HCT116 (cell line): ENCODE measurements around the gene AP1G1. TPM values are rescaled to one million over a fixed set of nuclear protein-coding genes. Genes with fewer than 3 reads are reported as not detected.
A peak's percentile ranks its signal among the peaks of the same experiment; 100 is the strongest.

Source experiments
- ATAC-seq: fragments of 200-7000 bp; cut with Tn5 transposase; 2 replicates; pipeline ENCODE4 v1.9.1; 2020; ENCODE audit warnings: mild to moderate bottlenecking, moderate library complexity
- BruUV-seq: library from RNA; stranded (reverse); fragments of 400-500 nt; replicated peaks from 2 replicates; lab custom pipeline; 2021; lab: Mats Ljungman, UMichigan
- CTCF ChIA-PET: fragments of 300-600 bp; sonication (Branson Sonifier 250); formaldehyde crosslinking; loops from one replicate; lab custom pipeline; 2021; ENCODE audit warnings: antibody characterized with exemption; lab: Charles Lee
- POLR2A ChIA-PET: fragments of 300-600, 350-600 bp; sonication (Branson Sonifier 250); formaldehyde crosslinking; loops from one replicate; lab custom pipeline; 2021; ENCODE audit warnings: antibody characterized with exemption; lab: Charles Lee
- RAD21 ChIA-PET, 2 experiments: fragments of 300-600 bp; sonication (Branson Sonifier 250); formaldehyde crosslinking; loops; one replicate each; lab custom pipeline; 2023; ENCODE audit warnings: low total read pairs in 2 of 2; ENCODE audit not compliant: uncharacterized antibody in 2 of 2, unreplicated experiment in 2 of 2, low non-redundant PET in 1 of 2; lab: Charles Lee
- DNase-seq: peaks from one replicate; pipeline ENCODE4 v3.0.0-alpha.2; 2010; ENCODE audit warnings: low read depth, low spot score
- H2AFZ ChIP-seq: fragments of 200-600 bp; shearing (Covaris generic), sonication (generic); 2 replicates; pipeline ENCODE4 v1.6.1; 2017; ENCODE audit warnings: low read depth, mixed run types, mixed read lengths, antibody characterized with exemption, low read length; ENCODE audit not compliant: poor library complexity, severe bottlenecking
- H3K27ac ChIP-seq: 2 replicates; pipeline ENCODE4 v1.5.1; 2012; ENCODE audit warnings: low read depth, low read length
- H3K27me3 ChIP-seq: fragments of 200-600 bp; sonication (generic); 2 replicates; pipeline ENCODE4 v1.6.1; 2016; ENCODE audit warnings: mixed run types, low read length, mixed read lengths; ENCODE audit not compliant: insufficient read depth
- H3K36me3 ChIP-seq, 2 experiments: fragments of 200-500 bp in 1 of 2; fragments of 200-600 bp in 1 of 2; sonication (Bioruptor generic) in 1 of 2; sonication (generic) in 1 of 2; 2 replicates each; pipeline versions ENCODE4 v1.5.1 to v1.6.1; 2014 to 2016; ENCODE audit warnings: low read length in 2 of 2, inconsistent platforms in 1 of 2, mixed read lengths in 1 of 2, mixed run types in 1 of 2; ENCODE audit not compliant: insufficient read depth in 2 of 2, control insufficient read depth in 1 of 2
- H3K4me1 ChIP-seq, 2 experiments: fragments of 200-600 bp in 1 of 2; sonication (generic) in 1 of 2; 2 replicates each; pipeline versions ENCODE4 v1.5.1 to v1.6.1; 2012 to 2017; ENCODE audit warnings: low read length in 2 of 2, inconsistent platforms in 1 of 2, mild to moderate bottlenecking in 1 of 2, mixed read lengths in 1 of 2, mixed run types in 1 of 2, moderate library complexity in 1 of 2; ENCODE audit not compliant: insufficient read depth in 2 of 2, control insufficient read depth in 1 of 2
- H3K4me2 ChIP-seq: fragments of 200-600 bp; sonication (generic); 2 replicates; pipeline ENCODE4 v1.6.1; 2017; ENCODE audit warnings: mixed run types, low read length, mixed read lengths
- H3K4me3 ChIP-seq, 2 experiments: fragments of 200-600 bp in 1 of 2; sonication (generic) in 1 of 2; replicated peaks in 1 of 2; 2 replicates each; pipeline ENCODE4 v1.5.1; 2011 to 2016; ENCODE audit warnings: low read length in 2 of 2, control low read depth in 1 of 2, low read depth in 1 of 2, mild to moderate bottlenecking in 1 of 2, mixed read lengths in 1 of 2, mixed run types in 1 of 2
- H3K79me2 ChIP-seq: fragments of 200-600 bp; sonication (generic); 2 replicates; pipeline ENCODE4 v1.6.1; 2017; ENCODE audit warnings: mild to moderate bottlenecking, mixed run types, low read length, moderate library complexity, mixed read lengths; ENCODE audit not compliant: insufficient read depth
- H3K9ac ChIP-seq: fragments of 200-600 bp; sonication (generic); 2 replicates; pipeline ENCODE4 v1.6.1; 2016; ENCODE audit warnings: low read length, mixed read lengths
- H3K9me2 ChIP-seq: fragments of 200-600 bp; sonication (generic), shearing (Covaris generic); 2 replicates; pipeline ENCODE4 v1.6.1; 2017; ENCODE audit warnings: mixed run types, mild to moderate bottlenecking, moderate library complexity; ENCODE audit not compliant: insufficient read depth
- H3K9me3 ChIP-seq, 2 experiments: fragments of 200-500 bp in 1 of 2; fragments of 200-600 bp in 1 of 2; sonication (Bioruptor generic) in 1 of 2; sonication (generic) in 1 of 2; 2 replicates each; pipeline ENCODE4 v1.6.1; 2014 to 2017; ENCODE audit warnings: low read length in 2 of 2, mixed read lengths in 2 of 2, inconsistent platforms in 1 of 2, low read depth in 1 of 2, mild to moderate bottlenecking in 1 of 2, mixed run types in 1 of 2, moderate library complexity in 1 of 2; ENCODE audit not compliant: control insufficient read depth in 1 of 2, insufficient read depth in 1 of 2
- H4K20me1 ChIP-seq: fragments of 200-600 bp; sonication (generic), shearing (Covaris generic); 2 replicates; pipeline ENCODE4 v1.6.1; 2017; ENCODE audit warnings: mixed run types, mild to moderate bottlenecking, moderate library complexity; ENCODE audit not compliant: insufficient read depth
- CBX3 ChIP-seq: IDR thresholded peaks from 2 replicates; pipeline ENCODE4 v1.6.1; 2012; ENCODE audit warnings: low read depth
- CEBPB ChIP-seq: IDR thresholded peaks from 2 replicates; pipeline ENCODE4 v1.6.1; 2012; ENCODE audit warnings: low read depth
- EGR1 ChIP-seq: IDR thresholded peaks from 2 replicates; pipeline ENCODE4 v1.6.1; 2012; ENCODE audit warnings: low read depth
- EZH2 ChIP-seq: fragments of 200-600 bp; sonication (generic); IDR thresholded peaks from 2 replicates; pipeline ENCODE4 v1.6.1; 2017; ENCODE audit warnings: antibody characterized with exemption, mixed run types
- FOSL1 ChIP-seq: IDR thresholded peaks from 2 replicates; pipeline ENCODE4 v1.6.1; 2012; ENCODE audit warnings: low read depth
- JUND ChIP-seq: IDR thresholded peaks from 2 replicates; pipeline ENCODE4 v1.6.1; 2012
- SP1 ChIP-seq: IDR thresholded peaks from 2 replicates; pipeline ENCODE4 v1.6.1; 2012; ENCODE audit warnings: low read depth
- SRF ChIP-seq: IDR thresholded peaks from 2 replicates; pipeline ENCODE4 v1.6.1; 2012; ENCODE audit warnings: low read depth
- YY1 ChIP-seq: IDR thresholded peaks from 2 replicates; pipeline ENCODE4 v1.6.1; 2011; ENCODE audit warnings: low read length, low read depth, moderate library complexity, mild to moderate bottlenecking; ENCODE audit not compliant: insufficient replicate concordance; ENCODE audit errors: extremely low read depth
- ZNF274 ChIP-seq: fragments of 200-500 bp; sonication (Bioruptor generic); IDR thresholded peaks from 2 replicates; pipeline ENCODE4 v1.6.1; 2014; ENCODE audit warnings: mild to moderate bottlenecking, low read depth, low read length, inconsistent platforms
- intact Hi-C: fragments of 100-400 bp; cut with micrococcal nuclease; formaldehyde crosslinking; loops from 2 replicates; pipeline ENCODE4 v1.10.0; 2022
- total RNA-seq: library from RNA; stranded (reverse); gene quantifications from one replicate; pipeline ENCODE4 v1.2.1, GENCODE V29; 2021; ENCODE audit not compliant: unreplicated experiment
- TF ChIP-seq, protein P1 (sequence below): IDR thresholded peaks from 2 replicates; pipeline ENCODE4 v1.6.1; 2012
- TF ChIP-seq, protein P2 (sequence below): IDR thresholded peaks from 2 replicates; pipeline ENCODE4 v1.6.1; 2011; ENCODE audit warnings: mild to moderate bottlenecking, low read length, moderate library complexity; ENCODE audit not compliant: insufficient replicate concordance; ENCODE audit errors: extremely low read depth
- TF ChIP-seq, protein P3 (sequence below): IDR thresholded peaks from 2 replicates; pipeline ENCODE4 v1.6.1; 2012; ENCODE audit warnings: low read depth

AP1G1 gene
- total RNA-seq, 1 experiment from 2014 or later: 70.2 TPM

DNA sequence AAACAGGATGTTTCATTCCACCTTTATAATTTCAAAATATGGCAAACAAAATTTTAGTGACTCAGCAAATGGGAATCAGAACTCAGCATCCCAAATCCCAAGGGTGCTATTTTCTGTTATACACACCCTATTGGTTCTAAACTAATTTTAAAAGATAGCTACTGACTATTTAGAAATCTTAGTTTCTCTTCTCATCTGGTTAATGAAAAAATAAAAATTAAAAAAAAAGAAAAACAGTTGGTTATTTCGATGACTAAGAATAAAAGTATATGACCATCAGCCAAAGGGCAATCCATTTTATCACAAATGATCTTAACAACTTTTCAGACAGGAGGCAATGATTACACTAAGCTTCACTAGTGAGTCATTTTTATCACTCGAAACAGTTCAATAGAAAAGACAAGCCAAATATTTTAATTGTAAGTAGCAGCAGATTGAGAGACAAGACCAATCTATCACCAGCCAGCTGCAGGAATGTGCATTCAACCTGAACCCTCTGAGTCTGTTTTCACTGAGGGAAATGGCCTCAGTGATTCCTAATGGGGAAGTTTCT, 99.3 kb downstream of the AP1G1 start:
- intact Hi-C loops: no loop called here
- TF ChIP-seq YY1 (no peak), CBX3 (no peak), SP1 (no peak), EGR1 (no peak), JUND (no peak), SRF (no peak), ZNF274 (no peak), CEBPB (no peak), FOSL1 (no peak), EZH2 (no peak)
- TF ChIP-seq, protein P1, sequence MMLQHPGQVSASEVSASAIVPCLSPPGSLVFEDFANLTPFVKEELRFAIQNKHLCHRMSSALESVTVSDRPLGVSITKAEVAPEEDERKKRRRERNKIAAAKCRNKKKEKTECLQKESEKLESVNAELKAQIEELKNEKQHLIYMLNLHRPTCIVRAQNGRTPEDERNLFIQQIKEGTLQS: no peak
- TF ChIP-seq, protein P2, sequence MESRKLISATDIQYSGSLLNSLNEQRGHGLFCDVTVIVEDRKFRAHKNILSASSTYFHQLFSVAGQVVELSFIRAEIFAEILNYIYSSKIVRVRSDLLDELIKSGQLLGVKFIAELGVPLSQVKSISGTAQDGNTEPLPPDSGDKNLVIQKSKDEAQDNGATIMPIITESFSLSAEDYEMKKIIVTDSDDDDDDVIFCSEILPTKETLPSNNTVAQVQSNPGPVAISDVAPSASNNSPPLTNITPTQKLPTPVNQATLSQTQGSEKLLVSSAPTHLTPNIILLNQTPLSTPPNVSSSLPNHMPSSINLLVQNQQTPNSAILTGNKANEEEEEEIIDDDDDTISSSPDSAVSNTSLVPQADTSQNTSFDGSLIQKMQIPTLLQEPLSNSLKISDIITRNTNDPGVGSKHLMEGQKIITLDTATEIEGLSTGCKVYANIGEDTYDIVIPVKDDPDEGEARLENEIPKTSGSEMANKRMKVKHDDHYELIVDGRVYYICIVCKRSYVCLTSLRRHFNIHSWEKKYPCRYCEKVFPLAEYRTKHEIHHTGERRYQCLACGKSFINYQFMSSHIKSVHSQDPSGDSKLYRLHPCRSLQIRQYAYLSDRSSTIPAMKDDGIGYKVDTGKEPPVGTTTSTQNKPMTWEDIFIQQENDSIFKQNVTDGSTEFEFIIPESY: no peak
- TF ChIP-seq, protein P3, sequence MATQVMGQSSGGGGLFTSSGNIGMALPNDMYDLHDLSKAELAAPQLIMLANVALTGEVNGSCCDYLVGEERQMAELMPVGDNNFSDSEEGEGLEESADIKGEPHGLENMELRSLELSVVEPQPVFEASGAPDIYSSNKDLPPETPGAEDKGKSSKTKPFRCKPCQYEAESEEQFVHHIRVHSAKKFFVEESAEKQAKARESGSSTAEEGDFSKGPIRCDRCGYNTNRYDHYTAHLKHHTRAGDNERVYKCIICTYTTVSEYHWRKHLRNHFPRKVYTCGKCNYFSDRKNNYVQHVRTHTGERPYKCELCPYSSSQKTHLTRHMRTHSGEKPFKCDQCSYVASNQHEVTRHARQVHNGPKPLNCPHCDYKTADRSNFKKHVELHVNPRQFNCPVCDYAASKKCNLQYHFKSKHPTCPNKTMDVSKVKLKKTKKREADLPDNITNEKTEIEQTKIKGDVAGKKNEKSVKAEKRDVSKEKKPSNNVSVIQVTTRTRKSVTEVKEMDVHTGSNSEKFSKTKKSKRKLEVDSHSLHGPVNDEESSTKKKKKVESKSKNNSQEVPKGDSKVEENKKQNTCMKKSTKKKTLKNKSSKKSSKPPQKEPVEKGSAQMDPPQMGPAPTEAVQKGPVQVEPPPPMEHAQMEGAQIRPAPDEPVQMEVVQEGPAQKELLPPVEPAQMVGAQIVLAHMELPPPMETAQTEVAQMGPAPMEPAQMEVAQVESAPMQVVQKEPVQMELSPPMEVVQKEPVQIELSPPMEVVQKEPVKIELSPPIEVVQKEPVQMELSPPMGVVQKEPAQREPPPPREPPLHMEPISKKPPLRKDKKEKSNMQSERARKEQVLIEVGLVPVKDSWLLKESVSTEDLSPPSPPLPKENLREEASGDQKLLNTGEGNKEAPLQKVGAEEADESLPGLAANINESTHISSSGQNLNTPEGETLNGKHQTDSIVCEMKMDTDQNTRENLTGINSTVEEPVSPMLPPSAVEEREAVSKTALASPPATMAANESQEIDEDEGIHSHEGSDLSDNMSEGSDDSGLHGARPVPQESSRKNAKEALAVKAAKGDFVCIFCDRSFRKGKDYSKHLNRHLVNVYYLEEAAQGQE: no peak
- ChIA-PET CTCF (no interaction called here), RAD21 (no interaction called here), POLR2A (no interaction called here)
- no peak overlapping the region for H3K9ac ChIP-seq
- H3K36me3 ChIP-seq: no peaks in the 10 kb centered on the region
- H3K79me2 ChIP-seq: peaks cover 12% of the 10 kb centered on the region
- peak overlapping the region; percentile 41 for H3K4me2 ChIP-seq
- no peaks in the 10 kb centered on the region for H4K20me1 ChIP-seq
- H3K9me3 ChIP-seq: no peaks in the 10 kb centered on the region
- no peak for DNase-seq
- no peak overlapping the region for H2AFZ ChIP-seq
- H3K4me1 ChIP-seq: peaks cover 30 to 35% of the 10 kb centered on the region in 2 experiments
- no TSS peak for BruUV-seq
- no peak for ATAC-seq
- H3K27me3 ChIP-seq: no peaks in the 10 kb centered on the region
- no peaks in the 10 kb centered on the region for H3K9me2 ChIP-seq
- H3K4me3 ChIP-seq: no peak overlapping the region
- H3K27ac ChIP-seq: peak overlapping the region; percentile 13; the same call in 1 of the 2 replicates
